GM21723 (cell line): ENCODE data around the gene BRMS1.
"Not testable (repeated sequence)": the region's sequence is repeated elsewhere in the genome, so short reads cannot be mapped to it uniquely, and the experiment has no call there.

Source experiments
- ATAC-seq: cut with Tn5 transposase; IDR thresholded peaks from one replicate; pipeline ENCODE4 v1.9.1; 2021; ENCODE audit warnings: mild to moderate bottlenecking, moderate library complexity; ENCODE audit not compliant: unreplicated experiment

Gene BRMS1

GRCh38 chr11:66344550-66345315 is at the start of gene BRMS1:
Gene BRMS1, minus strand, starts transcription at chr11:66345104. Its CDS starts 2,870 bp downstream, at chr11:66342234.
- ATAC-seq = peak; percentile 65

- ATAC-seq = no peak
These were observed 49.0 kb upstream of the BRMS1 start for GRCh38 chr11:66393954-66394353.

GRCh38 chr11:66391322-66391721 is 46.4 kb upstream of the BRMS1 start:
- ATAC-seq = no peak

- ATAC-seq = no peak
These were observed 44.0 kb upstream of the BRMS1 start for GRCh38 chr11:66388780-66389386.

- ATAC-seq = no peak
These were observed 41.5 kb upstream of the BRMS1 start for GRCh38 chr11:66386171-66387069.

- not testable (repeated sequence) for ATAC-seq
These were observed 39.4 kb upstream of the BRMS1 start for GRCh38 chr11:66384316-66384715.

GRCh38 chr11:66380264-66380663 is 35.4 kb upstream of the BRMS1 start:
- ATAC-seq = not testable (repeated sequence)

- ATAC-seq = not testable (repeated sequence)
These were observed 28.9 kb upstream of the BRMS1 start for GRCh38 chr11:66373690-66374287.

- no peak for ATAC-seq
These were observed 28.4 kb upstream of the BRMS1 start for GRCh38 chr11:66373265-66373664.

GRCh38 chr11:66371627-66372415 is 26.9 kb upstream of the BRMS1 start, which contains the start of gene SLC29A2:
Gene SLC29A2, minus strand, starts transcription at chr11:66371760. Its CDS starts 169 bp downstream, at chr11:66371591.
- ATAC-seq = peak; percentile 76

GRCh38 chr11:66369073-66369894 is 24.4 kb upstream of the BRMS1 start:
- ATAC-seq = no peak

- no peak for ATAC-seq
These were observed 23.6 kb upstream of the BRMS1 start for GRCh38 chr11:66368484-66368883.

- no peak for ATAC-seq
These were observed 22.8 kb upstream of the BRMS1 start for GRCh38 chr11:66367561-66368312.

GRCh38 chr11:66366844-66367477 is 22.1 kb upstream of the BRMS1 start:
- no peak for ATAC-seq

GRCh38 chr11:66365711-66366619 is 21.1 kb upstream of the BRMS1 start:
- no peak for ATAC-seq

GRCh38 chr11:66365166-66365565 is 20.3 kb upstream of the BRMS1 start:
- ATAC-seq = no peak
